SK-N-SH (cell line): ENCODE measurements around the gene THYN1.

Experiments used
- CHD2 ChIP-seq: fragments of 150-350 bp; IDR thresholded peaks from 2 replicates; pipeline ENCODE4 v1.6.1; 2018; ENCODE audit warnings: low read length; ENCODE audit not compliant: partially characterized antibody
- CTCF ChIP-seq: fragments of 200-600 bp; sonication (generic); IDR thresholded peaks from 2 replicates; pipeline ENCODE4 v1.6.1; 2017; ENCODE audit warnings: antibody characterized with exemption, mild to moderate bottlenecking, moderate library complexity
- EP300 ChIP-seq, 2 experiments: IDR thresholded peaks; 2 replicates each; pipeline versions ENCODE4 v1.4.0 to v1.6.1; 2012; ENCODE audit warnings: borderline replicate concordance in 1 of 2, low read depth in 1 of 2, low read length in 1 of 2
- RCOR1 ChIP-seq: fragments of 150-350 bp; IDR thresholded peaks from 2 replicates; pipeline ENCODE4 v1.6.1; 2017; ENCODE audit warnings: antibody characterized with exemption, low read length
- RXRA ChIP-seq: IDR thresholded peaks from 2 replicates; pipeline ENCODE4 v1.4.0; 2012; ENCODE audit warnings: low read depth, mild to moderate bottlenecking, borderline replicate concordance
- YY1 ChIP-seq: IDR thresholded peaks from 2 replicates; pipeline ENCODE4 v1.4.0; 2012; ENCODE audit warnings: low read depth, mild to moderate bottlenecking
- TF ChIP-seq, protein P1 (sequence below): IDR thresholded peaks from 2 replicates; pipeline ENCODE4 v1.6.1; 2012; ENCODE audit warnings: mild to moderate bottlenecking, low read depth, low read length, moderate library complexity
- TF ChIP-seq, protein P2 (sequence below): IDR thresholded peaks from 2 replicates; pipeline ENCODE4 v1.4.0; 2012; ENCODE audit warnings: low read depth, borderline replicate concordance

- TF ChIP-seq CHD2: no peak
- TF ChIP-seq, protein P1, sequence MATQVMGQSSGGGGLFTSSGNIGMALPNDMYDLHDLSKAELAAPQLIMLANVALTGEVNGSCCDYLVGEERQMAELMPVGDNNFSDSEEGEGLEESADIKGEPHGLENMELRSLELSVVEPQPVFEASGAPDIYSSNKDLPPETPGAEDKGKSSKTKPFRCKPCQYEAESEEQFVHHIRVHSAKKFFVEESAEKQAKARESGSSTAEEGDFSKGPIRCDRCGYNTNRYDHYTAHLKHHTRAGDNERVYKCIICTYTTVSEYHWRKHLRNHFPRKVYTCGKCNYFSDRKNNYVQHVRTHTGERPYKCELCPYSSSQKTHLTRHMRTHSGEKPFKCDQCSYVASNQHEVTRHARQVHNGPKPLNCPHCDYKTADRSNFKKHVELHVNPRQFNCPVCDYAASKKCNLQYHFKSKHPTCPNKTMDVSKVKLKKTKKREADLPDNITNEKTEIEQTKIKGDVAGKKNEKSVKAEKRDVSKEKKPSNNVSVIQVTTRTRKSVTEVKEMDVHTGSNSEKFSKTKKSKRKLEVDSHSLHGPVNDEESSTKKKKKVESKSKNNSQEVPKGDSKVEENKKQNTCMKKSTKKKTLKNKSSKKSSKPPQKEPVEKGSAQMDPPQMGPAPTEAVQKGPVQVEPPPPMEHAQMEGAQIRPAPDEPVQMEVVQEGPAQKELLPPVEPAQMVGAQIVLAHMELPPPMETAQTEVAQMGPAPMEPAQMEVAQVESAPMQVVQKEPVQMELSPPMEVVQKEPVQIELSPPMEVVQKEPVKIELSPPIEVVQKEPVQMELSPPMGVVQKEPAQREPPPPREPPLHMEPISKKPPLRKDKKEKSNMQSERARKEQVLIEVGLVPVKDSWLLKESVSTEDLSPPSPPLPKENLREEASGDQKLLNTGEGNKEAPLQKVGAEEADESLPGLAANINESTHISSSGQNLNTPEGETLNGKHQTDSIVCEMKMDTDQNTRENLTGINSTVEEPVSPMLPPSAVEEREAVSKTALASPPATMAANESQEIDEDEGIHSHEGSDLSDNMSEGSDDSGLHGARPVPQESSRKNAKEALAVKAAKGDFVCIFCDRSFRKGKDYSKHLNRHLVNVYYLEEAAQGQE: no peak
- no peak for TF ChIP-seq CTCF
- no peak for TF ChIP-seq EP300 (IDR thresholded peaks at IDR 0.05; ENCODE audit: borderline replicate concordance in 1 of 2, low read depth in 1 of 2, low read length in 1 of 2)
- no peak for TF ChIP-seq RXRA
- TF ChIP-seq YY1: no peak
- TF ChIP-seq, protein P2, sequence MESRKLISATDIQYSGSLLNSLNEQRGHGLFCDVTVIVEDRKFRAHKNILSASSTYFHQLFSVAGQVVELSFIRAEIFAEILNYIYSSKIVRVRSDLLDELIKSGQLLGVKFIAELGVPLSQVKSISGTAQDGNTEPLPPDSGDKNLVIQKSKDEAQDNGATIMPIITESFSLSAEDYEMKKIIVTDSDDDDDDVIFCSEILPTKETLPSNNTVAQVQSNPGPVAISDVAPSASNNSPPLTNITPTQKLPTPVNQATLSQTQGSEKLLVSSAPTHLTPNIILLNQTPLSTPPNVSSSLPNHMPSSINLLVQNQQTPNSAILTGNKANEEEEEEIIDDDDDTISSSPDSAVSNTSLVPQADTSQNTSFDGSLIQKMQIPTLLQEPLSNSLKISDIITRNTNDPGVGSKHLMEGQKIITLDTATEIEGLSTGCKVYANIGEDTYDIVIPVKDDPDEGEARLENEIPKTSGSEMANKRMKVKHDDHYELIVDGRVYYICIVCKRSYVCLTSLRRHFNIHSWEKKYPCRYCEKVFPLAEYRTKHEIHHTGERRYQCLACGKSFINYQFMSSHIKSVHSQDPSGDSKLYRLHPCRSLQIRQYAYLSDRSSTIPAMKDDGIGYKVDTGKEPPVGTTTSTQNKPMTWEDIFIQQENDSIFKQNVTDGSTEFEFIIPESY: no peak
- TF ChIP-seq RCOR1: no peak
Measured at GRCh38 chr11:134248910-134249480, 4.2 kb downstream of the THYN1 start.
